Measurements from ENCODE around the gene FOXP4. TPM values are rescaled to one million over a fixed set of nuclear protein-coding genes. Genes with fewer than 3 reads are reported as not detected.

The FOXP4 gene
- total RNA-seq, 1 experiment from 2014 or later = 32.3 TPM

GRCh38 chr6:41600499-41601247 lies 54.5 kb downstream of the FOXP4 start:
- ChIA-PET CTCF (interaction anchor here (3.1 kb wide), 1 partner anchor 80 kb away, joined by 55 read pairs; no protein-coding TSS in a partner anchor), POLR2A (no interaction called here), RAD21 (ENCODE audit: low non-redundant PET in 1 of 2, low total read pairs in 2 of 2, uncharacterized antibody in 2 of 2, unreplicated experiment in 2 of 2) (interaction anchor here in 1 of 2 experiments (0.7 kb wide), 1 partner anchor 81 kb away, joined by 3 read pairs; no protein-coding TSS in a partner anchor)
- no TSS peak for BruUV-seq (replicated peaks)
- Histone ChIP-seq H2AFZ (ENCODE audit: low read depth, low read length, poor library complexity, severe bottlenecking) (no peak overlapping the region), H3K9me2 (ENCODE audit: insufficient read depth) (no peaks in the 10 kb centered on the region), H3K27me3 (ENCODE audit: insufficient read depth, low read length) (no peaks in the 10 kb centered on the region), H3K4me3 (replicated peaks in 1 of 2; ENCODE audit: low read depth in 1 of 2, low read length in 2 of 2) (no peak overlapping the region), H3K4me2 (ENCODE audit: low read length) (no peak overlapping the region), H3K79me2 (ENCODE audit: insufficient read depth, low read length) (no peaks in the 10 kb centered on the region), H3K27ac (ENCODE audit: low read depth, low read length) (no peak overlapping the region), H3K9me3 (ENCODE audit: control insufficient read depth in 1 of 2, insufficient read depth in 1 of 2, low read depth in 1 of 2, low read length in 2 of 2) (no peaks in the 10 kb centered on the region), H3K9ac (ENCODE audit: low read length) (no peak overlapping the region), H3K36me3 (ENCODE audit: control insufficient read depth in 1 of 2, insufficient read depth in 2 of 2, low read length in 2 of 2) (no peaks in the 10 kb centered on the region), H4K20me1 (ENCODE audit: insufficient read depth) (no peaks in the 10 kb centered on the region), H3K4me1 (ENCODE audit: control insufficient read depth in 1 of 2, insufficient read depth in 2 of 2, low read length in 2 of 2) (peaks cover 3 to 12% of the 10 kb centered on the region in 2 experiments; a peak in 3 of 4 replicates)
- intact Hi-C loops (cut with micrococcal nuclease) = loop anchor here (1.0 to 10.0 kb wide), 2 partner anchors 174 to 231 kb away; partner anchors contain the start of gene FRS3
- DNase-seq (ENCODE audit: low read depth, low spot score) (no peak), ATAC-seq (no peak)
- no peak for TF ChIP-seq CTCF (IDR thresholded peaks at IDR 0.05 in 2 of 3, conservative IDR thresholded peaks at IDR 0.05 in 1 of 3; ENCODE audit: borderline replicate concordance in 1 of 3, insufficient read depth in 1 of 3, low read depth in 2 of 3, low read length in 2 of 3)
- TF ChIP-seq ELF1 (IDR thresholded peaks at IDR 0.05; ENCODE audit: borderline replicate concordance, low read depth) = no peak
- TF ChIP-seq REST (IDR thresholded peaks at IDR 0.05; ENCODE audit: low read depth) = no peak
- no peak for TF ChIP-seq MAX (IDR thresholded peaks at IDR 0.05)
- TF ChIP-seq CEBPB (IDR thresholded peaks at IDR 0.05; ENCODE audit: low read depth) = no peak
- TF ChIP-seq CBX3 (IDR thresholded peaks at IDR 0.05; ENCODE audit: low read depth) = no peak
- no peak for TF ChIP-seq EZH2 (IDR thresholded peaks at IDR 0.05)
- TF ChIP-seq ATF3 (IDR thresholded peaks at IDR 0.05) = no peak

Data from HCT116 (cell line).